ENCODE measurements around the gene CADPS. TPM values are rescaled to one million over a fixed set of nuclear protein-coding genes. Genes with fewer than 3 reads are reported as not detected.

The CADPS gene
- total RNA-seq, 1 experiment from 2014 or later = not detected

GRCh38 chr3:62918131-62918530, 42.9 kb upstream of the CADPS start:
- H2AFZ ChIP-seq = no peak overlapping the region
- no peaks in the 10 kb centered on the region for H4K20me1 ChIP-seq (ENCODE audit: insufficient read depth)
- no peaks in the 10 kb centered on the region for H3F3A ChIP-seq (ENCODE audit: insufficient read depth, low read depth)
- H3K36me3 ChIP-seq (ENCODE audit: low read depth) = no peaks in the 10 kb centered on the region
- H3K4me2 ChIP-seq = no peak overlapping the region
- no peak overlapping the region for H3K27ac ChIP-seq
- no peaks in the 10 kb centered on the region for H3K79me2 ChIP-seq (ENCODE audit: low read depth)
- H3K4me1 ChIP-seq (replicated peaks; ENCODE audit: insufficient read depth) = no peaks in the 10 kb centered on the region
- no peak overlapping the region for H3K4me3 ChIP-seq
- no peaks in the 10 kb centered on the region for H3K9me2 ChIP-seq (ENCODE audit: insufficient read depth)
- H3K9me3 ChIP-seq (ENCODE audit: insufficient read depth, low read depth) = no peaks in the 10 kb centered on the region
- TF ChIP-seq, protein P1, sequence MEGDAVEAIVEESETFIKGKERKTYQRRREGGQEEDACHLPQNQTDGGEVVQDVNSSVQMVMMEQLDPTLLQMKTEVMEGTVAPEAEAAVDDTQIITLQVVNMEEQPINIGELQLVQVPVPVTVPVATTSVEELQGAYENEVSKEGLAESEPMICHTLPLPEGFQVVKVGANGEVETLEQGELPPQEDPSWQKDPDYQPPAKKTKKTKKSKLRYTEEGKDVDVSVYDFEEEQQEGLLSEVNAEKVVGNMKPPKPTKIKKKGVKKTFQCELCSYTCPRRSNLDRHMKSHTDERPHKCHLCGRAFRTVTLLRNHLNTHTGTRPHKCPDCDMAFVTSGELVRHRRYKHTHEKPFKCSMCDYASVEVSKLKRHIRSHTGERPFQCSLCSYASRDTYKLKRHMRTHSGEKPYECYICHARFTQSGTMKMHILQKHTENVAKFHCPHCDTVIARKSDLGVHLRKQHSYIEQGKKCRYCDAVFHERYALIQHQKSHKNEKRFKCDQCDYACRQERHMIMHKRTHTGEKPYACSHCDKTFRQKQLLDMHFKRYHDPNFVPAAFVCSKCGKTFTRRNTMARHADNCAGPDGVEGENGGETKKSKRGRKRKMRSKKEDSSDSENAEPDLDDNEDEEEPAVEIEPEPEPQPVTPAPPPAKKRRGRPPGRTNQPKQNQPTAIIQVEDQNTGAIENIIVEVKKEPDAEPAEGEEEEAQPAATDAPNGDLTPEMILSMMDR (conservative IDR thresholded peaks at IDR 0.05) = no peak
- TF ChIP-seq EZH2 (IDR thresholded peaks at IDR 0.05; ENCODE audit: low read depth) = no peak
- intact Hi-C loops (cut with micrococcal nuclease; ENCODE audit: unreplicated experiment) = no loop called here
- no peak for DNase-seq
- H3K27me3 ChIP-seq (ENCODE audit: insufficient read depth, low read depth) = no peaks in the 10 kb centered on the region
- CTCF ChIA-PET = no interaction called here
- POLR2A ChIA-PET (ENCODE audit: unreplicated experiment) = no interaction called here
- no TSS peak for BruUV-seq (replicated peaks)

DNA sequence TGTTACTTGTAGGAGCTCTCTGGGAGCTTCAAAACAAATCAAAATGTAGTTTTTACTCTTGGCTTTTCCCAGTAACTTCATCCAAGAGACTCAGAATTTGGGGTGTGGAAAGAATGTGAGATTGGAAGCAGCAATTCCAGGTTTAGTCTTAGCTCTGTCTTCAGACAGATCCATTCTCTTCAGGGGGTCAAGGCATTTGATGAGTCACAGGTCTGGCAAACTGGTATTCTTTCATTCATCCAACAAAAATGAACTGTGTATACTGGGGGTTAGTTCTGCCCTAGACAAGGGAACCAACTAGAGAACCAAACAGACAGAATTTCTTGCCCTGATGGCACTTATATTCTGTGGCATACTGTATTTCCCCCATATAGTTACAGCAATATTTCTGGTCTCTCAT, 36.3 kb upstream of the CADPS start:
- Histone ChIP-seq H2AFZ (no peak overlapping the region), H3K4me1 (replicated peaks; ENCODE audit: insufficient read depth) (no peaks in the 10 kb centered on the region), H3K4me2 (no peak overlapping the region), H3K36me3 (ENCODE audit: low read depth) (no peaks in the 10 kb centered on the region), H3K9me2 (ENCODE audit: insufficient read depth) (no peaks in the 10 kb centered on the region), H3K4me3 (no peak overlapping the region), H3K79me2 (ENCODE audit: low read depth) (no peaks in the 10 kb centered on the region), H3K27ac (no peak overlapping the region), H3K9me3 (ENCODE audit: insufficient read depth, low read depth) (no peaks in the 10 kb centered on the region), H3K27me3 (ENCODE audit: insufficient read depth, low read depth) (no peaks in the 10 kb centered on the region), H3F3A (ENCODE audit: insufficient read depth, low read depth) (no peaks in the 10 kb centered on the region), H4K20me1 (ENCODE audit: insufficient read depth) (no peaks in the 10 kb centered on the region)
- intact Hi-C loops (cut with micrococcal nuclease; ENCODE audit: unreplicated experiment) = no loop called here
- ChIA-PET POLR2A (ENCODE audit: unreplicated experiment) (no interaction called here), CTCF (no interaction called here)
- BruUV-seq (replicated peaks) = no TSS peak
- no peak for TF ChIP-seq EZH2 (IDR thresholded peaks at IDR 0.05; ENCODE audit: low read depth)
- TF ChIP-seq, protein P1 (conservative IDR thresholded peaks at IDR 0.05) = no peak
- DNase-seq = no peak

DNA sequence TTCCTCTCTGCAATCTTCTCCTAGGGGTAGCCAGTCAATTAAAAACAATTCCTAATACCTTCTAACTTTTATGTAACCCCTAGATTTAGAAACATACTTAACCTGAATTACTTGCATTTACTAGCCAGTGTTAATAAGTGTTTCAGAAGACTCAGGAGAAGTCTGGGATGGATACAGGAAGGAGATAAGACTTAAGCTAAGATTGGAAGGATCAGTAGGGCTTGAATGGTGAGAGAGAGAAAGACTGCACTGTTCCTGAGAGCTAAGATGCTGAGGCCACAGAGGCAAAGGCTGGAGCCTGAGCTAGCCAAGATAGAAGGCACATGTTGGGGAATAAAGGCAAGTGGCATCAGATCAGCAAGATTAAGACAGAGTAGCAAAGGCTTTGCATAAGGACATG, 30.1 kb upstream of the CADPS start:
- no peak overlapping the region for H2AFZ ChIP-seq
- BruUV-seq (replicated peaks) = no TSS peak
- POLR2A ChIA-PET (ENCODE audit: unreplicated experiment) = no interaction called here
- no peak overlapping the region for H3K4me3 ChIP-seq
- H3K4me1 ChIP-seq (replicated peaks; ENCODE audit: insufficient read depth) = no peaks in the 10 kb centered on the region
- H3K4me2 ChIP-seq = no peak overlapping the region
- TF ChIP-seq, protein P1 (conservative IDR thresholded peaks at IDR 0.05) = no peak
- no peak for TF ChIP-seq EZH2 (IDR thresholded peaks at IDR 0.05; ENCODE audit: low read depth)
- H3K9me3 ChIP-seq (ENCODE audit: insufficient read depth, low read depth) = no peaks in the 10 kb centered on the region
- no peaks in the 10 kb centered on the region for H3F3A ChIP-seq (ENCODE audit: insufficient read depth, low read depth)
- CTCF ChIA-PET = no interaction called here
- no peak overlapping the region for H3K27ac ChIP-seq
- no peaks in the 10 kb centered on the region for H3K36me3 ChIP-seq (ENCODE audit: low read depth)
- no peaks in the 10 kb centered on the region for H3K9me2 ChIP-seq (ENCODE audit: insufficient read depth)
- H3K27me3 ChIP-seq (ENCODE audit: insufficient read depth, low read depth) = no peaks in the 10 kb centered on the region
- H3K79me2 ChIP-seq (ENCODE audit: low read depth) = no peaks in the 10 kb centered on the region
- intact Hi-C loops (cut with micrococcal nuclease; ENCODE audit: unreplicated experiment) = no loop called here
- H4K20me1 ChIP-seq (ENCODE audit: insufficient read depth) = no peaks in the 10 kb centered on the region
- DNase-seq = no peak

All from PC-9 (cell line).